Chondrocyte (in vitro differentiated cells): ENCODE data around the gene FNDC5. TPM values are rescaled to one million over a fixed set of nuclear protein-coding genes. Genes with fewer than 3 reads are reported as not detected.

Experiments used
- DNase-seq: peaks from one replicate; pipeline ENCODE4 v3.0.0; 2021; ENCODE audit warnings: mixed read lengths, low spot score
- H3K27ac Mint-ChIP-seq: one replicate; pipeline ENCODE4 v1.8.0; 2021; ENCODE audit warnings: mild to moderate bottlenecking, moderate library complexity, mixed read lengths; ENCODE audit not compliant: unreplicated experiment
- H3K27me3 Mint-ChIP-seq: 2 replicates; pipeline ENCODE4 v1.8.0; 2021; ENCODE audit warnings: low read depth, mixed read lengths
- H3K36me3 Mint-ChIP-seq: 2 replicates; pipeline ENCODE4 v1.8.0; 2021; ENCODE audit warnings: low read depth, mixed read lengths
- H3K4me1 Mint-ChIP-seq: 2 replicates; pipeline ENCODE4 v1.8.0; 2021; ENCODE audit warnings: low read depth, mild to moderate bottlenecking, mixed read lengths
- H3K4me3 Mint-ChIP-seq: one replicate; pipeline ENCODE4 v1.8.0; 2021; ENCODE audit warnings: mild to moderate bottlenecking, moderate library complexity, mixed read lengths; ENCODE audit not compliant: unreplicated experiment
- H3K9me3 Mint-ChIP-seq: 2 replicates; pipeline ENCODE4 v1.8.0; 2021; ENCODE audit warnings: low read depth, mixed read lengths
- CTCF ChIP-seq: fragments of 200-600 bp; sonication (generic); IDR thresholded peaks from 2 replicates; pipeline ENCODE4 v1.5.0; 2021; ENCODE audit warnings: antibody characterized with exemption, mild to moderate bottlenecking, moderate library complexity
- total RNA-seq: library from RNA; stranded (reverse); gene quantifications from 3 replicates; pipeline ENCODE4 v1.2.1, GENCODE V29; 2021

FNDC5 gene
- total RNA-seq, 1 donor from 2014 or later, result 4.0 TPM

GRCh38 chr1:32892368-32893197 is 21.9 kb upstream of the FNDC5 start:
- no peak overlapping the region for H3K27ac Mint-ChIP-seq
- peaks cover 33% of the 10 kb centered on the region for H3K27me3 Mint-ChIP-seq
- no peak for DNase-seq
- no peaks in the 10 kb centered on the region for H3K36me3 Mint-ChIP-seq
- peaks cover 14% of the 10 kb centered on the region for H3K4me1 Mint-ChIP-seq
- TF ChIP-seq CTCF, result peak; percentile 83
- H3K4me3 Mint-ChIP-seq, result peak overlapping the region; percentile 69
- no peaks in the 10 kb centered on the region for H3K9me3 Mint-ChIP-seq

GRCh38 chr1:32891630-32892029 is 20.9 kb upstream of the FNDC5 start:
- Mint-ChIP-seq H3K4me1 (peaks cover 14% of the 10 kb centered on the region), H3K36me3 (no peaks in the 10 kb centered on the region), H3K27ac (no peak overlapping the region), H3K4me3 (peak overlapping the region; percentile 42), H3K9me3 (no peaks in the 10 kb centered on the region), H3K27me3 (peaks cover 35% of the 10 kb centered on the region)
- DNase-seq, result no peak
- no peak for TF ChIP-seq CTCF

GRCh38 chr1:32891241-32891570 is 20.5 kb upstream of the FNDC5 start:
- no peaks in the 10 kb centered on the region for H3K9me3 Mint-ChIP-seq
- peaks cover 35% of the 10 kb centered on the region for H3K27me3 Mint-ChIP-seq
- DNase-seq, result no peak
- H3K27ac Mint-ChIP-seq, result no peak overlapping the region
- H3K4me3 Mint-ChIP-seq, result no peak overlapping the region
- TF ChIP-seq CTCF, result no peak
- no peaks in the 10 kb centered on the region for H3K36me3 Mint-ChIP-seq
- peaks cover 14% of the 10 kb centered on the region for H3K4me1 Mint-ChIP-seq

- peaks cover 14% of the 10 kb centered on the region for H3K4me1 Mint-ChIP-seq
- no peak for TF ChIP-seq CTCF
- peaks cover 35% of the 10 kb centered on the region for H3K27me3 Mint-ChIP-seq
- no peak overlapping the region for H3K27ac Mint-ChIP-seq
- no peak overlapping the region for H3K4me3 Mint-ChIP-seq
- no peaks in the 10 kb centered on the region for H3K36me3 Mint-ChIP-seq
- H3K9me3 Mint-ChIP-seq, result no peaks in the 10 kb centered on the region
- DNase-seq, result no peak
These were observed 20.0 kb upstream of the FNDC5 start for GRCh38 chr1:32890516-32891240.

GRCh38 chr1:32889731-32890278 is 19.1 kb upstream of the FNDC5 start:
- Mint-ChIP-seq H3K4me1 (peaks cover 14% of the 10 kb centered on the region), H3K27me3 (peaks cover 42% of the 10 kb centered on the region), H3K36me3 (no peaks in the 10 kb centered on the region), H3K9me3 (no peaks in the 10 kb centered on the region), H3K4me3 (no peak overlapping the region), H3K27ac (no peak overlapping the region)
- no peak for DNase-seq
- no peak for TF ChIP-seq CTCF
